NCI-H526 treated with DMSO at 0.1 percent for 48 hours (cell line): Measurements from ENCODE around the gene MRPL37.
"Not testable (repeated sequence)": the region's sequence is repeated elsewhere in the genome, so short reads cannot be mapped to it uniquely, and the experiment has no call there.

Source experiments
- DNase-seq: peaks from one replicate; lab custom pipeline; 2025; lab: John Stamatoyannopoulos, UW

MRPL37 gene

DNA sequence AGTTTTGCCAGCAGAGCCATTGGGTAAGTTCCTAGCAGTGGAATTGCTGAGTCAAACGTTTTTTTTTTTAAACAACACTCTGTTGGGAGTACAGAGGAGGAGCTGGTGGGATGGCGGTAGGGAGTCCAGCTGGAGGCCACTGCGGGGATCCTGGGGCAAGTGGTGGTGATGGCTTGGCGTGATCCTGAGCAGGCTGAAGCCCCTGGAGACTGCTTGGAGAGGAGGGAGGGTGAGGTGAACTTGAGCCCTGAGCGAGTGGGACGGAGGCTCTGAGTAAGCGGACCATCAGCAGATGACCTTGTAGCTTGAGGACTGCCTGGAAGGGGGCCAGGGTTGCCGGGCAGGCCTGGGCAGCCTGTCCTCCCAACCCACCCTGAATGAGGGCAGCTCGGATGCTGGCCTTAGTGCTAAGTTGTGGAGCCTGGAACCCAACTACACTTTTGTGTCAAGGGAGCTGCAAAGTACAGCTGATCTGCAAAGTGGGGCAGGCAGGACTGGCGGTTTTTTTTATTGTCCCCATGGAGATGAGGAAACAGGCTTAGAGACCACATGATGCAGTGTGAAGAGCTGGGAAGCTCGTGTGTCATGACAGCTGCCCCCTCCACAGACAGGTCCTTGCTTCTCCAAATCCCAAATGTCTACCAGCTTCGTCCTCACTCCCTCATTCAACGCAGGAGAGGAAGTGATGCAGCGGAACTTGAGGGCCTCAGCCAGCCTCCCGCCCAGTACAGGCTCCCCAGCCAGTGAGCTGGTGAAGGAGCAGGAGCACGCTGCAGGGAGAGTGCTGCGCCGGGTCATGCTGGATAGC is 20.2 kb downstream of the MRPL37 start:
- DNase-seq: no peak

GRCh38 chr1:54221113-54221834 is 21.3 kb downstream of the MRPL37 start:
- no peak for DNase-seq

DNA sequence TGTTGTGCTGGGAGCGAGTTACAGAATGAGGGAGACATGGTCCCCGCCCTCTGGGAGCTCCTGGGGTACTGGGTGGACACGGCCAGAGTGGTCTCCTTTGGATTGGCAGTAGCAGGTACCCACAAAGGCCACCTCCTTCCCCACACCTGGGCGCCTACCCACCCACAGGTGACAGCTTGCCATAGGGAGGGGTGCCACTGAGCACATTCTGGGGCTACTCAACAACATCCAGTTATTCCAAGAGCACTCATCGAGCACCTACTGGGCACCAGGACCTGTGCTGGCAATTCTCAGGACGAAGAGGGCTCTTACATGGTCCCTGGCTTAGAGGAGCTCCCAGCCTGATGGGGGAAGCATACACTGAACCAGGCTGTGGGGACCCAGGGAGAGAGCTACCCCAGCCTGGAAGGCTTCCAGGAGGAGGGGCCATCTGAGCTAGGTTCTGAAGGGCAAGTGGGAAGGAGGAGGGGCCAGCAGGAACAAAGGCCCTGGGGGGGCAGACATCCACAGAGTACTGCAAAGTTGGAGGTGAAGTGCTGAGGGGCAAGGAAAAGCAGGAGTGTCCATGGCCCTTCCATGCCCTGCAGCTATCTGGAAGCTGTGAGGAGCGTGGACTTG is 22.0 kb downstream of the MRPL37 start:
- DNase-seq: no peak

GRCh38 chr1:54222711-54223110 is 22.7 kb downstream of the MRPL37 start:
- DNase-seq: no peak

DNA sequence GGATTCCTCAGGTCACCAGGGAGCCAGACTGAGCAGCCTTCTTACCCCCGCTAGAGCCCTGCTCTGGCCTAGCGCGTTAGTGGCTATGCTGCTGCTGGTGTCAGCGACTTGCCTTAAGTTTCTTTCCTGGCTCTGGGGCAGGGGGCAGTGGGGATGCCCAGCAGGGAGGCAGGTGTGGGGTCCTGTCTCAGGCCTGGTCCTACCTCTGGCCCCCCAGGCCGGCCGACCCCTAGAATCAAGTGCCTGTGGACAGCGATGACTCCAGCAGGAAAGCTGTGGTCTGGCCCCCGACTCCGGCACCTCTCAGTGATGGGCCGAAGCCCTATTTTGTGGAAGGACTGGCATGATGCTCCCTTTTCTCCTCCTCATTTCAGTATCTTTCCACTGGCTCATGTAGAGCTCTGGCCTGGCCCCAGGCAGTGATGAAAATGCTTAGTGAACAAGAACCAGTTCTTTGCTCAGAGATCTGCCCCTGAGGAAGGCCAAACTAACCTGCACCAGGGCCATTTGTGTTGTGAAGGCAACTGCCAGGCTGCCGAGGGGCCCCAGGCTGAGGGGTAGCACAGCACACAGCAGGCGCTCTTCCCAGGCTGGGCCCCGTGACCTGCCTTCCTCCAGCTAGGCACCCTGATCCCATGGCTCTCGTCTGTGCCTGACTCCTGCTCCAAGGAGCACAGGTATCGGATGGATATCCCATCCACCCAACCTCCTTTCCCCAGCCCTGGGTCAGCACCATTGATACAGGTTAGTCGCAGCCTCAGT is 23.7 kb downstream of the MRPL37 start:
- DNase-seq: no peak

DNA sequence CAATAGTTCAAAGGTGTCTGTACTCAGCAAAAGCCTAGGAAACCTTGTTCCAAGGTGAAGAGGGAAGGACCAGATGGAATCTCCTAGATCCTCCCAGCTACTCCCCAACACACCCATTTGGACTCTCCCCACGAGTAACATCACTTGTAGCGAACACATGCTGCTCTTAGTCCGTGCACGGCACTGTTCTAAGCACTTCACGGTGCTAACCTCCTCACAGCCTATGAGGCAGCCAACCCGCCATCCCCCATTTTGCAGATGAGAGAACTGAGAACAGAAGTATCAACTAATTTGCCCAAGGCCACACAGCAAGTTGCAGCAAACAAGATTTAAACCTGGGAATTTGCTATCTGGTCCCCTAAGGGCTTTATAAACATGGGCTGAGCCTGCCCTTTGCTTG is 24.3 kb downstream of the MRPL37 start:
- no peak for DNase-seq

DNA sequence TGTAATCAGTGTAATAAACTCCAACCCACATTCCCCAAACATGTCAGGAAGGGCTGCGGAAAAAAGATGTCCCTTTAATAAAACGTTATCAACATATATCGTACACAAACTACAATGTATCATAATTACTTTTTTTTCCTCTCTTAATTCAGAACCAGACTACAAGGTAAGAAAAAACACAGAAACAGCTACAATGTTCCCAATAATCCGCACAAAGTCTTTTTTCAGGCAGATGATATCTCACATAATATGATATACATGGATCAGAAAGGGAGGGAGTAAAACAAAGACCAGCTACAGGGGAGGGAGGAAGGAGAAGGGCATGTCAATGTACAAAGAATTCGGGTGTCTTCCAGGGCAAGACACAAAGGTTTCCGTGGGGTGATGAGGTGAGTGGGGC is 25.4 kb downstream of the MRPL37 start:
- DNase-seq: no peak

DNA sequence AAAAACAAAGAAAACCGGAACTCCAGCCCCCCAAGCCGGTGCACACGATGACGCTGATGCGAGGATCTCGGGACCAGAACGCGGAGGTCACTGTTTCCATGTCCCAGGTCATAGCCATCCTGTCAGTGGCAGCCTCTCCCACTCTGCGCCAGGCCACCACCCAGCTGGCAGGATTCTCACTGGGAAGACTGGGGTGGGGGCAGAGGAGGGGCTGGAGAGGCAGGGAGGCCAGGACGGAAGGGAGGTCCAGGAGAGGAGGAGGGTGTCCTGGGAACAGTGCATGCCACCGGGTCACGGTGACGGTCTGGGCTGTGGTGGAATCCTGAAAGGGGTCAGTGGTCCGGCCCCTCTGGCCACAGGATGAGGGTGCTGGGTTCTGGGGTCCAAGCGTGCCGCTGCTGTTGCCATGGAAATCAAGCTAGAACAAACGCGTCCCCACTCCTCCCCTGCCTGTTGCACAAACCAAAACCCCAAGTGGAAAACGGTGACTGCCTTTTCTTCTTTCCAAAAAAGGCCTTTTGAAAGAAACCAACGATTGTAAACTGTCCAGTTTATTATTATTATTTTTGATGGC is 26.1 kb downstream of the MRPL37 start:
- DNase-seq: no peak

- DNase-seq: no peak
Observed at GRCh38 chr1:54227091-54227602, 27.2 kb downstream of the MRPL37 start.

- no peak for DNase-seq
Observed at GRCh38 chr1:54227891-54228310, 27.9 kb downstream of the MRPL37 start.

DNA sequence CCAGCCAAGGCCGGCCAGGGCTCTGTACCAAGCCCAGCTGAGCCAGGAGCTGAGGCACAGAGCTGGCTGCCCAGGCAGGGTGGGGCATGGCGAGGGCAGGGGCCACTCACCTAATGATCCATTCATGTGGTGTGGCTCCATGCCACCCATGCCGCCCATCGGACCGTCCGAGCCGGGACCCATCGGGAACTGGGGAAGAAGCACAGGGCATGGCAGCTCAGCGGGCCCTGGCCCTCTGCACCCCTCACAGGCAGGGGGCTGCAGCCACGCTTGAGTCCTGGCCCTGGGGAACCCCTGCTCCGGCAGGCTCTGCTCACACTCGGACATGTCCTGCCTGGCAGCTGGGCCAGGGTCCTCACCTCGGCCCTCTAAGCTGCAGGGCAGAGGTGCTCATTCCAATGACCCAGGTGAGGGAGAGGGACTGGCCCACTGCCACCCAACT is 28.7 kb downstream of the MRPL37 start:
- DNase-seq: no peak

- no peak for DNase-seq
Observed at GRCh38 chr1:54229281-54229891, 29.4 kb downstream of the MRPL37 start.

DNA sequence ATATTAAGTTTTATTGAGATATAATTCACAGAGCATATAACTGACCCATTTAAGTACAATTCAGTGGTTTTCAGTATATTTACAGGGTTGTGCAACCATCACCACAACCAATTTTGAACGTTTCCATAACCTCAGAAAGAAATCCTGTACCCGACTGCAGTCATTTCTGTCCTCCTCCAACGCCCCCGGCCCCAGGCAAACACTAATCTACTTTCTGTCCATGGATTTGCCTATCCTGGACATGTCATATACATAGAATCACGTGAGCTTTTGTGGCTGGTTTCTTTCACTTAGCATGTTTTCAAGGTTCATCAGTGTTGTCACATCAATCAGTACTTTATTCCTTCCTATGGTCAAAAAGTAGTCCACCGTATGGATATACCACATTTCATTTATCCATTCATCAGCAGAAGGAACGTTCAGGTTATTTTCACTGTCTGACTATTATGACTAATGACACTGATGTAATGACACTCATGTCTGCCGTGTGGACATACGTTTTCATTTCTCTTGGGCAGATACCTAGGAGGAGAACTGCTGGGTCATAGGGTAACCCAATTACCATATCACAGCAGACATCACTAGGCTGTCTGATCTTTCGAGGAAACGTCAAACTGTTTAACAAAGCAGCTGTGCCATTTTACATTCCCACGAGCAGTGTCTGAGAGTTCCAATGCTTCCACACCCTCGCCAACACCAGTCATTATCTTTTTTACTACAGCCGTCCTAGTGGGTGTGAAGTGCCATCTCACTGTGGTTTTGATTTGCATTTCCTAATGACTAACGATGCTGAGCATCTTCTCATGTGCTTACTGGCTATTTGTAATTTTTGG is 30.8 kb downstream of the MRPL37 start:
- DNase-seq: no peak

GRCh38 chr1:54233196-54233595 is 33.2 kb downstream of the MRPL37 start:
- not testable (repeated sequence) for DNase-seq

DNA sequence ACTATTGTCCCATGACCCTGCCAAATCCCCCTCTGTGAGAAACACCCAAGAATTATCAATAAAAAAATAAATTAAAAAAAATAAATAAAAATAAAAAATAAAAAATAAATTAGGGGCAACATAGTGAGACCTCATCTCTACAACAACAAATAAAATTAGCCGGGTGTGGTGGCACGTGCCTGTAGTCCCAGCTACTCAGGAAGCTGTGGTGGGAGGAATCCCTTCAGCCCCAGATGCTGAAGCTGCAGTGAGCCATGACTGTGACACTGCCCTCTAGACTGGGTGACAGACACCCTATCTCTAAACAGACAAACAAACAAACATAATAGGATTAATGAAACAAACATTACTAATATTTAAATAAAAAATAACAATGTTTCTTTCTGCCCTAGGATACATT is 34.3 kb downstream of the MRPL37 start:
- DNase-seq: no peak

- DNase-seq: no peak
Observed at GRCh38 chr1:54237586-54237985, 37.6 kb downstream of the MRPL37 start.

DNA sequence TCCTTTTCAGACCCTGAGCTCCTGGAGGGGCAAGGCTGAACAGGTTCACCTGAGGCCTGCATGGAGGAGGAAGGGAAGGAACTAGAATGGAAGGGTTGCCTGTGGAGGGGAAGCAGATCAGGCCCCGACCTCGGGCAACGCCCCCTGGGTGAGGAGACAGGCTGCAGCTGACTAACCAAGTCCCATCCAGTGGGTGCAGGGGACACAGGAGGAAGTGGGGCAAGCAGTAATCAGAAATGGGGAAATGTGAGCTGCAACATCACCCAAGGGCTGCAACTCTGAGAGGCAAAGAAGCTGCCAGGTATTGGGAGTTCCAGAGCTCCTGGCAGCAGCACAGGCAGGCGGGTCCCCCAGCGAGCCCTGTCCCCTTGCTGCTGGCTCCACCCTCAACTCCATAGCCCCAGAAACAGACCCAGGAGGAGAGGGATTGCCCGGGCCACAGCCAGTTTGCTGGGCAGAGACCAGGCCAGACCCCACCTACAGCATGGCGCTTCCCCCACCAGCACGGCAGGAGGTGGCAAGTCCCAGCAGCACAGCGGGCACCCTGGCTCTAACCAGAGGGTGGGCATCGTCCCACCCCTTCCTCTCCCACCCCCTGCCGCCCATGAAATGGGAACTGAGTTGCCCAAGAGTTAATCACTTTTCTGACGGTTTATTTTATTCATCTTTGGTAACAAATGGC is 38.5 kb downstream of the MRPL37 start:
- no peak for DNase-seq

DNA sequence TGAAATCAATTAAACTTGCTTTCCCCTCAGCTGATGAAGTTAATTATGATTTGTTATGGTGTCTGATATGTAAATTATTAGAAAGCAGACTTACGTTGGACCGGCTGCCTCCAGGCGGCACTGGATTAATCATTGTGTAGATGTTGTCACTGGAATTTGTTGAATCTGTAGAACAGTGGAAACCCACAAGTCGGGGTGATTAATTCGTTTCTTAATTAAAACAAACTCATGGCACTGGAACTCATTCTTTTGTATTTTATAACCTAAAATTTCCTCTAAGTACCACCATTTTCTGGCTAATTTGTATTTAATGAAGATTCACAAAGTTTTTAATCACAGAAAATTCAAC is 39.0 kb downstream of the MRPL37 start:
- no peak for DNase-seq

DNA sequence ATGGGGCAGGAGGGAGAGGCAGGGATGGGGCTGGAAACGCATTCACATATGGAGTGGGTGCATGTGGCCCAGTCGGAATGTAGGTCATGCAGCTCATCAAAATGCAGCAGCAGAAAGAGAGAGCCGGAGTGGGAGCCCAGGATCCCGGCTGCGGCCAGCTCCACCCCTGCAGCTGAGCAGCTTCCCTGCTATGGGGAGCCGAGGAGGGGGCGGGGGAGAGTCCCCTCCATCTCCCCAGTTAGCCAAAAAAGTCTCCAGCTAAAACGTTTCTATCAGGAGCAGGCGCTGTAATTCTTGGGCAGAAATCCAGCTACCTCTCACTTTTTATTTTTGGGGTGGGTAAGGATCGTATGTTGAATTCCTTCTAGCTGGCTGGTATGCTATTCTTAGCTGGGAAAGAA is 39.7 kb downstream of the MRPL37 start:
- DNase-seq: no peak
